HG03139 (cell line): ENCODE results near the gene PREX1.

Experiments used
- ATAC-seq: cut with Tn5 transposase; IDR thresholded peaks from one replicate; pipeline ENCODE4 v1.9.1; 2021; ENCODE audit not compliant: unreplicated experiment

The PREX1 gene

GRCh38 chr20:48596334-48596898, 231.4 kb downstream of the PREX1 start:
- no peak for ATAC-seq

GRCh38 chr20:48595495-48596333, 232.1 kb downstream of the PREX1 start:
- no peak for ATAC-seq

- no peak for ATAC-seq
Observed at GRCh38 chr20:48594533-48594932, 233.3 kb downstream of the PREX1 start.

- ATAC-seq = no peak
Observed at GRCh38 chr20:48592107-48592940, 235.5 kb downstream of the PREX1 start.

- no peak for ATAC-seq
Observed at GRCh38 chr20:48586730-48587129, 241.1 kb downstream of the PREX1 start.

GRCh38 chr20:48585061-48585870, 242.5 kb downstream of the PREX1 start:
- no peak for ATAC-seq

GRCh38 chr20:48584391-48585060, 243.3 kb downstream of the PREX1 start:
- ATAC-seq = no peak

- no peak for ATAC-seq
Observed at GRCh38 chr20:48583801-48584200, 244.0 kb downstream of the PREX1 start.

GRCh38 chr20:48583171-48583570, 244.6 kb downstream of the PREX1 start:
- ATAC-seq = no peak

GRCh38 chr20:48582673-48582985, 245.2 kb downstream of the PREX1 start:
- no peak for ATAC-seq

GRCh38 chr20:48581167-48581566, 246.6 kb downstream of the PREX1 start:
- ATAC-seq = no peak

GRCh38 chr20:48578397-48579098, 249.3 kb downstream of the PREX1 start:
- ATAC-seq = no peak

GRCh38 chr20:48577557-48577956, 250.2 kb downstream of the PREX1 start:
- ATAC-seq = no peak

- no peak for ATAC-seq
Observed at GRCh38 chr20:48574383-48574782, 253.4 kb downstream of the PREX1 start.
